ENCODE results near the gene PPA1.

Gene PPA1

DNA sequence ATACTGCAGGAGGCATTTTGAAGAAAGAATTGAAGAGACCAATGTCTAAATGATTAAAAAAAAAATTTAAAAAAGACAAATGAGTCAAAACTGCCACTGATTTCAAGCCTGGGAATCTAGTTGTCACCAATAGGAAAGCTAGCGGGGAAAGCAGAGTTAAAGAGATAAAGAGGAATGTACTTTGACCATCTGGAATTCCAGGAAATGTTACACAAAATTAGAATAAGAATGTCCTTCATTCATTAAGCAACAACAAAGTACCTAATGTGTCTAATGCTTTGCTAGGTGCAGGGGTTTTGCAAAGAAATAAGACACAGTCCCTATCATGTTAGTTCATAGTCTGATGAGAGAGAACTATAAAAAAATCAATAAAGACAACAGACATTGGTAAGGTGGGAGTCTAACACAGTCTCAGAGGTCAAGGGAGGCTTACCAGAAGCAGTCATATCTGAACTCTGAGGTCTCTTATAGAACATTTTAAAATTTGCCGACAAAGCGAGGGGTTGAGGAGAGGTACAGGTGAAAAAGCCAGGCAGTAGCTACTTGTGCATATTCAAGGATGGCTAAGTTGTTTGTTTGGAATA lies 77.9 kb downstream of the PPA1 start:
- no peak for TF ChIP-seq ZNF274 (IDR thresholded peaks at IDR 0.05; ENCODE audit: low read depth, low read length)
- no peak overlapping the region for H3K4me3 ChIP-seq (ENCODE audit: low read length)
